Measurements from ENCODE around the gene STPG2.
"Not testable (repeated sequence)": the region's sequence is repeated elsewhere in the genome, so short reads cannot be mapped to it uniquely, and the experiment has no call there.

Gene STPG2

GRCh38 chr4:97786306-97786920 lies 356.9 kb downstream of the STPG2 start:
- no peak for DNase-seq

- DNase-seq, result no peak
These were observed 365.1 kb downstream of the STPG2 start for GRCh38 chr4:97778174-97778573.

GRCh38 chr4:97774347-97774989 lies 368.8 kb downstream of the STPG2 start:
- no peak for DNase-seq

GRCh38 chr4:97770222-97770621 lies 373.1 kb downstream of the STPG2 start:
- no peak for DNase-seq

- DNase-seq, result no peak
These were observed 381.2 kb downstream of the STPG2 start for GRCh38 chr4:97762115-97762512.

DNA sequence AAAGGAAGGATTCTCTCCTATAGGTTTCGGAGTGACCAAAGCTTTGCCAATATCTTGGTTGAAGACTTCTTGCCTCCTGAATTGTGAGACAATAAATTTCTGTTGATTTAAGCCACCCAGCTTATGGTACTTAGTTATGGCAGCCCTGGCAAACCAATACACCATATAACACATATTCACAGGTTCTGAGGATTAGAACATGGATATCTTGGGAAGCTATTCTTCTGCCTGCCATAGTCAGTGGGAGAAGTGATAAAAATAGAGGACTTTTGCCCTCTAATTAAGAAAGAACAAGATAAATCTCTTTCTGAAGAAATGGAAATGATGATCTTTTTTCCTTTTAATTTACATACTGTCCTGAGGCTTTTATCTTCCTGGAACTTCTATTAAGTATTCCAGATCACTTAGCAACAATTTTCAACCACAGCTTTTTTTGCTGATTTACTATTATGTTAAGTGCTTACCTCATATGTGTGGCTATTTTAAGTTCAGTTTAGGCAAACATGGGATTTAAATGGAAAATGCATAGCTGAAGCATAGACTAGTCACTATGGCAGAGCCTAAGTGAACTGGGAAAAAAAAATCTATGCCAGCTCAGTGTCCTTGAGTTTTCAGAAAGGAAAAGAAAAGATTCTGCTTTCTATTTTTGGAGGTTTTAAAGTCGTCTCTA lies 381.7 kb downstream of the STPG2 start:
- DNase-seq, result no peak

- DNase-seq, result no peak
These were observed 383.5 kb downstream of the STPG2 start for GRCh38 chr4:97759785-97760184.

GRCh38 chr4:97752599-97752998 lies 390.7 kb downstream of the STPG2 start:
- no peak for DNase-seq

DNA sequence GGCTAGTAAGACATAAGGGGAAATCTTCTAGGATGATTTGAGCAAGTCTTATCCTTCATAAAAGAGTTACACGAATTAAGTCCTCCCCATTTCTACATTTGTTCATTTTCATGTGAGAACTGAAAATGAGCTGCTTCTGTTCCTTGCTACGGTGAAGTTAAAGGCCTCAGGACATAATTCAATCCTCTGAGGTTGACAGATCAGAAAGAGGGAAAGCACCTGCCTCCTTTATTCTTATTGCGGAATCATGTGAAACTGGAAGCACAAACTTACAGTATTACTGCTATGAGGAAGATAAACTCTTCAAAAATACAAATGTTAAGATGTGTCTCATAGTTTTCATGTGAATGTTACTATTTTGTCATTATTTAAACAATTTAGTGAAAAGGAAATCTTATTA lies 395.3 kb downstream of the STPG2 start:
- no peak for DNase-seq

DNA sequence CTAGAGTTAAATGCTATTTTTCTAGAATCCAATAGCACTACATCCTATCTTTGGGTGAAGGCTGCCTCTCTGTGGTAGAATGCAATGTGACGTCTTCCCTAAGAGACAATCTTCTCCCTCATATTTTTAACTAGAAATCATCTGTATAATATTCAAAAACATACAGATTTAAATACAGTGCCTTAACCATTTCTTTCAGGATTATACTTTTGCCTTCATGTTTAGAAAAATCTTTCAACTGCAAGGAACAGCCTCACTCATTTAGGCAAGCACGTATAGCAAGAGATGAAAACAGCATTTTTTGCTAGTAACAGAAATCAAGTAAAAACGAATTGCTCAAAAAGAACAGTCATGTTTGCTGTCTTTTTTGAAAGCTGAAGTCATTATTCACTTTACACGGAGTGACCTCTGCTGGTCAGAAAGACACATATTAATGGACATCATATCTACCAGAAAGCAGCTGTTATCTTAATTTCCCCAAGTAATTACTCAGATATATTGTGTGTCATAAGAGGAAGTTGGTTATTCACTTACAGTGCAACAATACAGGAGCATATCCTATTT lies 422.3 kb downstream of the STPG2 start:
- DNase-seq, result no peak

GRCh38 chr4:97691111-97691605 lies 452.1 kb downstream of the STPG2 start:
- DNase-seq, result no peak

GRCh38 chr4:97670703-97671269 lies 472.5 kb downstream of the STPG2 start:
- DNase-seq, result no peak

DNA sequence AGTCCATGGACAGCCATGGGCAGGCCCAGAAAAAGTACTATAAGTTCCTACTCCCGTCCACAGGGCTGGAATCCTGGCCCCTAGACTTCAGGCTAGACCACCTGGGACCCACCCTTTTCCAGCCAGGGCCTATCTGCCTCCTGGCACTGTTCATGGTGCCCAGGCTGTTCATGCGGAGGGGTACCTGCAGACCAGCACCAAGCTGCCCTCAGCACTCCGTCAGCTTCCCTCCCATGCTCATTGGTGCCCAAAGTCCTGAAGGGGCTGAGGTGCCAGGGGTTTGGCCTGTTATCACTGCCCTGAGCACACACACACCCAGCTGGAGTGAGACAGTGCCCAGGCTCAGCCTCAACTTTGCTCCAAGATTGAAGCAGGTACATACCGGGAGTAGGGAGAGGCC lies 477.7 kb downstream of the STPG2 start:
- DNase-seq, result no peak

GRCh38 chr4:97664741-97665140 lies 478.5 kb downstream of the STPG2 start:
- DNase-seq, result no peak

DNA sequence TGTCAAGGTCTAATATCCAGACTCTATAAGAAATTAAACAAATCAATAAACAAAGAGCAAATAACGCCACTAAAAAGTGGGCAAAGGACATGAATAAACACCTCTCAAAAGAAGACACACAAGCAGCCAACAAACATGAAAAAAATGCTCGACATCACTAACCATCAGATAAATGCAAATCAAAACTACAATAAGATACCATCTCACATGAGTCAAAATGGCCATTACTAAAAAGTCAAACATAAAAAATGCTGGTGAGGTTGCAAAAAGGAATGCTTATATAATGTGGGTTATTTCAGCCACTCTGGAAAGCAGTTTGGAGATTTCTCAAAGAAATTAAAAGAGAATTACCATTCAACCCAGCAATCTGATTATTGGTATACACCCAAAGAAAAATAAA lies 481.1 kb downstream of the STPG2 start:
- DNase-seq, result no peak

DNA sequence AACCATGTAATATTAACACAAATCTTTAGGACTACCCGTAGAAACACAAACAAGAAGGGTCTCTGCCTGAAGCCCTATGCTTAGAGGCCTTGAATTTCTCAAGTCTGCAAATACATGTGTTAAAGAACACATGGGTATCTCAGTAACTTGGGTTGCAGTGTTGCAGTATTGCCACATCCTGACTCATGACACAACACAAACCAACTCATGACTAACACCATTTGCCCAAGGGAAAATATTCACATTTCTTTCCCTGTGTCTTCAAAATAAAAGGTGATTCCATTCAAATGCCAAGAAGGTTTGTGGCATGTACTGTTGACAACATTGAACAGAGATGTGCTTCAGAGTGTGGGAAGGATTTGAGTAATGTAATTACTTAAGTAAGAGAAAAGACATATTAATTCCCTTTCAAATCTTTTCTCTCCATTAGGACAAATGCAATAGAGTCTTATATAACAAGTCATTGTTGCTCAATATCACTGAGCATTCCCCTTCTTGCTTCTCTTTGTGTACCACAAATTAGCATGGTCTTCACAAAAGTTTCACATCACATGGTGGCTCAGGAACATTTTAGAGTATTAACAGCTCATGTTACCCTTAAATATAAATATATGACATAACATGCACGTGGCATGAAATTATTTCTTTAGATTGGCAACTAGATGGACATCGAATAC lies 487.1 kb downstream of the STPG2 start:
- DNase-seq, result no peak

GRCh38 chr4:97653701-97654100 lies 489.6 kb downstream of the STPG2 start:
- no peak for DNase-seq

DNA sequence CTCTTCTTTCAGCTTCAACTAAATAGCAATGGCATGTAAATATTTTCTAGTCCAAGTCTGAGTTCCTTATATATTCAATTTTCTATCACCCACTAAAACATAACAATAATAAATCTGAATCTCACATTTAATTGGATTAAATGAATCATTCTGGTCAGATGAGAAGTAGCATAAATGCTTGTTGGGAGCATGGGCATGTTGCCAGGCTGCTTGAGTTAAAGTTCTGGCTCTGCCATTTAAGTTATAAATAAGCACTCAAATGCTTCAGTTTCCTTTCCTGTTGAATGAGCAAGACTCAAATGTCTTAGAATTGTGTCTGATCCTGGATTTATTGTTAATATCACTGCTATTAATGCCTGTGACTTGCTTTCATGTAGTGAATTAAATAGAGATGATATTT lies 496.3 kb downstream of the STPG2 start:
- DNase-seq, result no peak

- no peak for DNase-seq
These were observed 498.0 kb downstream of the STPG2 start for GRCh38 chr4:97645071-97645821.

GRCh38 chr4:97643179-97643578 lies 500.1 kb downstream of the STPG2 start:
- no peak for DNase-seq

- DNase-seq, result no peak
These were observed 503.3 kb downstream of the STPG2 start for GRCh38 chr4:97639961-97640360.

DNA sequence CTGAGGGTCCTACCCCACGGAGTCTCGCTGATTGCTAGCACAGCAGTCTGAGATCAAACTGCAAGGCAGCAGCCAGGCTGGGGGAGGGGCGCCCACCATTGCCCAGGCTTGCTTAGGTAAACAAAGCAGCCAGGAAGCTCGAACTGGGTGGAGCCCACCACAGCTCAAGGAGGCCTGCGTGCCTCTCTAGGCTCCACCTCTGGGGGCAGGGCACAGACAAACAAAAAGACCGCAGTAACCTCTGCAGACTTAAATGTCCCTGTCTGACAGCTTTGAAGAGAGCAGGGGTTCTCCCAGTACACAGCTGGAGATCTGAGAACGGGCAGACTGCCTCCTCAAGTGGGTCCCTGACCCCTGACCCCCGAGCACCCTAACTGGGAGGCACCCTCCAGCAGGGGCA lies 509.4 kb downstream of the STPG2 start:
- DNase-seq, result not testable (repeated sequence)
